ENCODE results near the gene ZNF32. TPM values are rescaled to one million over a fixed set of nuclear protein-coding genes. Genes with fewer than 3 reads are reported as not detected.

The ZNF32 gene
- total and polyA plus RNA-seq, 2 of the 8 experiments (the other 6 are each of a cell fraction or from before 2014, with no cell fraction given), result 17.2 to 22.5 TPM

GRCh38 chr10:43594944-43595589 is 53.6 kb downstream of the ZNF32 start (continued):
- no peak for TF ChIP-seq CHD7 (IDR thresholded peaks at IDR 0.05; ENCODE audit: insufficient replicate concordance, low read length)
- TF ChIP-seq FOSL1 (IDR thresholded peaks at IDR 0.05; ENCODE audit: insufficient read depth, low read depth, low read length), result no peak
- TF ChIP-seq KDM1A (IDR thresholded peaks at IDR 0.05; ENCODE audit: borderline replicate concordance, low read length), result no peak
- TF ChIP-seq CHD2 (IDR thresholded peaks at IDR 0.05; ENCODE audit: low read length), result no peak
